ENCODE measurements around the gene AMMECR1. TPM values are rescaled to one million over a fixed set of nuclear protein-coding genes. Genes with fewer than 3 reads are reported as not detected.

Gene AMMECR1
- polyA plus RNA-seq, 3 donors: 2.1 to 3.3 (median 2.9) TPM

DNA sequence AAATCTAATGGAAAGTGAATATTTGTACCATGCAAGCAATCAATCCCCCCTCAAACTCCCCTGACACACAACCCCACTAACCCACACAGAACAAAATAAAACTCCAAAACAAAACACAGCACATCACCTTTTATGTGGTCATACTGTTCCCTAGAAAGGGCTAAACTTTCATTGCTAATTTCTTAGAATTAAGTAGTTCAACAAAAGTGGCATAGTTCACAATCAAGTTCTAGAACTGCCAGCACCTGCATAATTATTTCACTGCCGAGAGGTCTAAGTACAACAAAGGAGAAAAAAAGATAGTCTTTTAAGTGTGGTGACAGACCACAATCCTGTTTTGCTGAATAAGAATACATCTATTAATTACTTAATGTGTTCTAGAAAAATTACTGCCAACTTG, 58.8 kb downstream of the AMMECR1 start:
- Mint-ChIP-seq H3K36me3 (peaks cover 3% of the 10 kb centered on the region in 2 donors), H3K27me3 (ENCODE audit: low read depth in 3 of 3) (no peaks in the 10 kb centered on the region), H3K9me3 (peaks cover 0 to 5% (median 0%) of the 10 kb centered on the region in 7 donors), H3K27ac (no peak overlapping the region), H3K4me1 (no peaks in the 10 kb centered on the region), H3K4me3 (no peak overlapping the region)
- TF ChIP-seq, protein P1, sequence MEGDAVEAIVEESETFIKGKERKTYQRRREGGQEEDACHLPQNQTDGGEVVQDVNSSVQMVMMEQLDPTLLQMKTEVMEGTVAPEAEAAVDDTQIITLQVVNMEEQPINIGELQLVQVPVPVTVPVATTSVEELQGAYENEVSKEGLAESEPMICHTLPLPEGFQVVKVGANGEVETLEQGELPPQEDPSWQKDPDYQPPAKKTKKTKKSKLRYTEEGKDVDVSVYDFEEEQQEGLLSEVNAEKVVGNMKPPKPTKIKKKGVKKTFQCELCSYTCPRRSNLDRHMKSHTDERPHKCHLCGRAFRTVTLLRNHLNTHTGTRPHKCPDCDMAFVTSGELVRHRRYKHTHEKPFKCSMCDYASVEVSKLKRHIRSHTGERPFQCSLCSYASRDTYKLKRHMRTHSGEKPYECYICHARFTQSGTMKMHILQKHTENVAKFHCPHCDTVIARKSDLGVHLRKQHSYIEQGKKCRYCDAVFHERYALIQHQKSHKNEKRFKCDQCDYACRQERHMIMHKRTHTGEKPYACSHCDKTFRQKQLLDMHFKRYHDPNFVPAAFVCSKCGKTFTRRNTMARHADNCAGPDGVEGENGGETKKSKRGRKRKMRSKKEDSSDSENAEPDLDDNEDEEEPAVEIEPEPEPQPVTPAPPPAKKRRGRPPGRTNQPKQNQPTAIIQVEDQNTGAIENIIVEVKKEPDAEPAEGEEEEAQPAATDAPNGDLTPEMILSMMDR (IDR thresholded peaks at IDR 0.05): no peak
- Histone ChIP-seq H3K4me3 (replicated peaks in 1 of 3; ENCODE audit: low read depth in 2 of 3, low read length in 3 of 3) (no peak overlapping the region), H3K4me2 (replicated peaks; ENCODE audit: extremely low read depth, low read length, poor library complexity, severe bottlenecking) (no peak overlapping the region), H3K9ac (ENCODE audit: insufficient read depth, low read length, poor library complexity, severe bottlenecking) (no peak overlapping the region), H3K27me3 (ENCODE audit: control insufficient read depth in 2 of 2, insufficient read depth in 2 of 2, low read length in 2 of 2) (no peaks in the 10 kb centered on the region), H3K4me1 (ENCODE audit: control insufficient read depth in 1 of 2, insufficient read depth in 2 of 2, low read length in 2 of 2) (no peaks in the 10 kb centered on the region), H4K20me1 (ENCODE audit: insufficient read depth, low read length) (no peaks in the 10 kb centered on the region), H3K9me3 (replicated peaks in 1 of 2; ENCODE audit: control insufficient read depth in 1 of 2, insufficient read depth in 1 of 2, low read length in 2 of 2) (no peaks in the 10 kb centered on the region), H3K36me3 (replicated peaks in 1 of 2; ENCODE audit: control insufficient read depth in 1 of 2, insufficient read depth in 2 of 2, low read length in 2 of 2) (no peaks in the 10 kb centered on the region), H2AFZ (ENCODE audit: insufficient read depth, low read depth, low read length, poor library complexity, severe bottlenecking) (no peak overlapping the region), H3K79me2 (ENCODE audit: insufficient read depth, low read length) (no peaks in the 10 kb centered on the region), H3K27ac (ENCODE audit: low read depth in 1 of 2, low read length in 2 of 2) (no peak overlapping the region)
- no CpG with 5 or more reads among the region's 1 CpG for WGBS (ENCODE audit: insufficient coverage)
- intact Hi-C loops (cut with micrococcal nuclease): no loop called here
- DNase-seq: no peak

GRCh38 chrX:110258552-110258951, 59.3 kb downstream of the AMMECR1 start:
- Histone ChIP-seq H3K4me2 (replicated peaks; ENCODE audit: extremely low read depth, low read length, poor library complexity, severe bottlenecking) (no peak overlapping the region), H3K9ac (ENCODE audit: insufficient read depth, low read length, poor library complexity, severe bottlenecking) (no peak overlapping the region), H3K4me1 (ENCODE audit: control insufficient read depth in 1 of 2, insufficient read depth in 2 of 2, low read length in 2 of 2) (no peaks in the 10 kb centered on the region), H4K20me1 (ENCODE audit: insufficient read depth, low read length) (no peaks in the 10 kb centered on the region), H3K79me2 (ENCODE audit: insufficient read depth, low read length) (no peaks in the 10 kb centered on the region), H3K36me3 (replicated peaks in 1 of 2; ENCODE audit: control insufficient read depth in 1 of 2, insufficient read depth in 2 of 2, low read length in 2 of 2) (no peaks in the 10 kb centered on the region), H3K27ac (ENCODE audit: low read depth in 1 of 2, low read length in 2 of 2) (no peak overlapping the region), H2AFZ (ENCODE audit: insufficient read depth, low read depth, low read length, poor library complexity, severe bottlenecking) (no peak overlapping the region), H3K27me3 (ENCODE audit: control insufficient read depth in 2 of 2, insufficient read depth in 2 of 2, low read length in 2 of 2) (no peaks in the 10 kb centered on the region), H3K9me3 (replicated peaks in 1 of 2; ENCODE audit: control insufficient read depth in 1 of 2, insufficient read depth in 1 of 2, low read length in 2 of 2) (no peaks in the 10 kb centered on the region), H3K4me3 (replicated peaks in 1 of 3; ENCODE audit: low read depth in 2 of 3, low read length in 3 of 3) (no peak overlapping the region)
- Mint-ChIP-seq H3K27ac (no peak overlapping the region), H3K27me3 (ENCODE audit: low read depth in 3 of 3) (no peaks in the 10 kb centered on the region), H3K9me3 (peaks cover 0 to 5% (median 0%) of the 10 kb centered on the region in 7 donors), H3K4me1 (no peaks in the 10 kb centered on the region), H3K36me3 (peaks cover 0 to 3% of the 10 kb centered on the region in 2 donors), H3K4me3 (no peak overlapping the region)
- intact Hi-C loops (cut with micrococcal nuclease): no loop called here
- DNase-seq: no peak
- WGBS (ENCODE audit: insufficient coverage): no CpG with 5 or more reads among the region's 1 CpG
- TF ChIP-seq, protein P1 (IDR thresholded peaks at IDR 0.05): no peak

All from CD14-positive monocyte (primary cell).